GM20431 (cell line): Measurements from ENCODE around the gene MAP3K4.

Source experiments
- in situ Hi-C: fragments of 300-500 bp; cut with MseI, MboI; formaldehyde crosslinking; loops from one replicate; pipeline ENCODE4 v1.15.0; 2020; ENCODE audit warnings: low sequenced_read_pairs; ENCODE audit not compliant: unreplicated experiment

The MAP3K4 gene

GRCh38 chr6:161136655-161137054 lies 145.1 kb downstream of the MAP3K4 start:
- in situ Hi-C loops: loop anchor here (25.0 kb wide), 1 partner anchor 226 kb away; no protein-coding TSS in a partner anchor

GRCh38 chr6:161137320-161137719 lies 145.8 kb downstream of the MAP3K4 start:
- in situ Hi-C loops: loop anchor here (25.0 kb wide), 1 partner anchor 225 kb away; no protein-coding TSS in a partner anchor

- in situ Hi-C loops: loop anchor here (25.0 kb wide), 1 partner anchor 224 kb away; no protein-coding TSS in a partner anchor
Measured at GRCh38 chr6:161137839-161138542, 146.4 kb downstream of the MAP3K4 start.

GRCh38 chr6:161138543-161139303 lies 147.2 kb downstream of the MAP3K4 start:
- in situ Hi-C loops: loop anchor here (25.0 kb wide), 1 partner anchor 224 kb away; no protein-coding TSS in a partner anchor

- in situ Hi-C loops: loop anchor here (25.0 kb wide), 1 partner anchor 223 kb away; no protein-coding TSS in a partner anchor
Measured at GRCh38 chr6:161139304-161139765, 147.8 kb downstream of the MAP3K4 start.

GRCh38 chr6:161139766-161140553 lies 148.4 kb downstream of the MAP3K4 start:
- in situ Hi-C loops: loop anchor here (25.0 kb wide), 1 partner anchor 222 kb away; no protein-coding TSS in a partner anchor

GRCh38 chr6:161140554-161140875 lies 148.9 kb downstream of the MAP3K4 start:
- in situ Hi-C loops: loop anchor here (25.0 kb wide), 1 partner anchor 222 kb away; no protein-coding TSS in a partner anchor

- in situ Hi-C loops: loop anchor here (25.0 kb wide), 1 partner anchor 221 kb away; no protein-coding TSS in a partner anchor
Measured at GRCh38 chr6:161141173-161141572, 149.6 kb downstream of the MAP3K4 start.

GRCh38 chr6:161142957-161143296 lies 151.4 kb downstream of the MAP3K4 start:
- in situ Hi-C loops: loop anchor here (25.0 kb wide), 1 partner anchor 219 kb away; no protein-coding TSS in a partner anchor

- in situ Hi-C loops: loop anchor here (25.0 kb wide), 1 partner anchor 218 kb away; no protein-coding TSS in a partner anchor
Measured at GRCh38 chr6:161143663-161144430, 152.3 kb downstream of the MAP3K4 start.

GRCh38 chr6:161150136-161150535 lies 158.6 kb downstream of the MAP3K4 start:
- in situ Hi-C loops: no loop called here

- in situ Hi-C loops: no loop called here
Measured at GRCh38 chr6:161150566-161150965, 159.0 kb downstream of the MAP3K4 start.

GRCh38 chr6:161151059-161151645 lies 159.6 kb downstream of the MAP3K4 start:
- in situ Hi-C loops: no loop called here

- in situ Hi-C loops: no loop called here
Measured at GRCh38 chr6:161151660-161152526, 160.3 kb downstream of the MAP3K4 start.

GRCh38 chr6:161152527-161152862 lies 160.9 kb downstream of the MAP3K4 start:
- in situ Hi-C loops: no loop called here

GRCh38 chr6:161152907-161153662 lies 161.5 kb downstream of the MAP3K4 start:
- in situ Hi-C loops: no loop called here

GRCh38 chr6:161153725-161154124 lies 162.2 kb downstream of the MAP3K4 start:
- in situ Hi-C loops: no loop called here
